ENCODE measurements around the gene SLC27A5.
"Not testable (repeated sequence)": the region's sequence is repeated elsewhere in the genome, so short reads cannot be mapped to it uniquely, and the experiment has no call there.

GRCh38 chr19:58507602-58508223, 4.1 kb downstream of the SLC27A5 start:
- TF ChIP-seq, protein P1, sequence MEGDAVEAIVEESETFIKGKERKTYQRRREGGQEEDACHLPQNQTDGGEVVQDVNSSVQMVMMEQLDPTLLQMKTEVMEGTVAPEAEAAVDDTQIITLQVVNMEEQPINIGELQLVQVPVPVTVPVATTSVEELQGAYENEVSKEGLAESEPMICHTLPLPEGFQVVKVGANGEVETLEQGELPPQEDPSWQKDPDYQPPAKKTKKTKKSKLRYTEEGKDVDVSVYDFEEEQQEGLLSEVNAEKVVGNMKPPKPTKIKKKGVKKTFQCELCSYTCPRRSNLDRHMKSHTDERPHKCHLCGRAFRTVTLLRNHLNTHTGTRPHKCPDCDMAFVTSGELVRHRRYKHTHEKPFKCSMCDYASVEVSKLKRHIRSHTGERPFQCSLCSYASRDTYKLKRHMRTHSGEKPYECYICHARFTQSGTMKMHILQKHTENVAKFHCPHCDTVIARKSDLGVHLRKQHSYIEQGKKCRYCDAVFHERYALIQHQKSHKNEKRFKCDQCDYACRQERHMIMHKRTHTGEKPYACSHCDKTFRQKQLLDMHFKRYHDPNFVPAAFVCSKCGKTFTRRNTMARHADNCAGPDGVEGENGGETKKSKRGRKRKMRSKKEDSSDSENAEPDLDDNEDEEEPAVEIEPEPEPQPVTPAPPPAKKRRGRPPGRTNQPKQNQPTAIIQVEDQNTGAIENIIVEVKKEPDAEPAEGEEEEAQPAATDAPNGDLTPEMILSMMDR (IDR thresholded peaks at IDR 0.05), result not testable (repeated sequence)
- TF ChIP-seq POLR2A (IDR thresholded peaks at IDR 0.05), result not testable (repeated sequence)

Measured in body of pancreas (tissue), 4 donors.